ENCODE data around the gene PHF23.

- TF ChIP-seq CTCF (conservative IDR thresholded peaks at IDR 0.05 in 1 of 2, IDR thresholded peaks at IDR 0.05 in 1 of 2; ENCODE audit: extremely low read depth in 1 of 2, insufficient read depth in 1 of 2, low read depth in 1 of 2, low read length in 2 of 2): no peak
- TF ChIP-seq EZH2 (IDR thresholded peaks at IDR 0.05; ENCODE audit: borderline replicate concordance, low read length): no peak
These were observed 24.1 kb downstream of the PHF23 start for GRCh38 chr17:7215136-7215638.
